ENCODE measurements around the gene CCDC17. TPM values are rescaled to one million over a fixed set of nuclear protein-coding genes. Genes with fewer than 3 reads are reported as not detected.

The CCDC17 gene
- total RNA-seq, 2 donors from 2014 or later: 0.39 to 0.52 TPM

- TF ChIP-seq CTCF (IDR thresholded peaks at IDR 0.05): no peak
- Histone ChIP-seq H3K9me3 (no peaks in the 10 kb centered on the region), H3K27me3 (no peaks in the 10 kb centered on the region), H3K4me3 (no peak overlapping the region), H3K36me3 (no peaks in the 10 kb centered on the region), H3K4me1 (peaks cover 0 to 48% of the 10 kb centered on the region in 2 donors), H3K27ac (no peak overlapping the region)
- DNase-seq (ENCODE audit: low spot score): no peak
These were observed 43.0 kb upstream of the CCDC17 start for GRCh38 chr1:45666836-45667235.

- no peak overlapping the region for H3K4me3 ChIP-seq
These were observed 36.5 kb upstream of the CCDC17 start for GRCh38 chr1:45660336-45660735.

DNA sequence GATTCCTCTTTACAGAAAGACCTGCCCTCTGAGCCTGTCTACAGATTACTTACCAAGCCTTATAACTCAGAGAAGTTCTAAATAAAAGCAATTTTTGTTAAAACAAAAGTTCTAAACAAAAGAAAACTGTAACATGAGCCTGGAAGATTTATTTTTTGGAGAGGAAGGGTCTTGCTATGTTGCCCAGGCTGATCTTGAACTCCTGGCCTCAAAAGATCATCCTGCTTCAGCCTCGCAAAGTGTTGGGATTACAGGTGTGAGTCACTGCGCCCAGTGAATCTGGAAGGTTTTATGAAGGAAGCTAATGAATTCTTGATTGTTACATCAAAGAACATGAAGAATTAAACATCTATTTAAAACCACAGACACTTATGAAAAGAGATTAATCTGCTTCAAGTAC is 35.4 kb upstream of the CCDC17 start:
- Histone ChIP-seq H3K27ac (no peak overlapping the region), H3K4me3 (no peak overlapping the region), H3K36me3 (peaks cover 60% of the 10 kb centered on the region), H3K9me3 (no peaks in the 10 kb centered on the region), H3K4me1 (peaks cover 0 to 6% of the 10 kb centered on the region in 2 donors), H3K27me3 (no peaks in the 10 kb centered on the region)
- no peak for DNase-seq (ENCODE audit: low spot score)
- no peak for TF ChIP-seq CTCF (IDR thresholded peaks at IDR 0.05)

More at GRCh38 chr1:45660336-45660735, 36.5 kb upstream of the CCDC17 start:
- Histone ChIP-seq H3K27me3 (no peaks in the 10 kb centered on the region), H3K27ac (no peak overlapping the region), H3K9me3 (no peaks in the 10 kb centered on the region), H3K4me1 (peaks cover 0 to 6% of the 10 kb centered on the region in 2 donors), H3K36me3 (peaks cover 50% of the 10 kb centered on the region)
- DNase-seq (ENCODE audit: low spot score): no peak
- no peak for TF ChIP-seq CTCF (IDR thresholded peaks at IDR 0.05)

- Histone ChIP-seq H3K36me3 (peaks cover 71% of the 10 kb centered on the region), H3K9me3 (no peaks in the 10 kb centered on the region), H3K27me3 (no peaks in the 10 kb centered on the region), H3K4me1 (peaks cover 0 to 6% of the 10 kb centered on the region in 2 donors), H3K4me3 (no peak overlapping the region), H3K27ac (no peak overlapping the region)
- no peak for DNase-seq (ENCODE audit: low spot score)
- no peak for TF ChIP-seq CTCF (IDR thresholded peaks at IDR 0.05)
These were observed 34.3 kb upstream of the CCDC17 start for GRCh38 chr1:45658171-45658570.

DNA sequence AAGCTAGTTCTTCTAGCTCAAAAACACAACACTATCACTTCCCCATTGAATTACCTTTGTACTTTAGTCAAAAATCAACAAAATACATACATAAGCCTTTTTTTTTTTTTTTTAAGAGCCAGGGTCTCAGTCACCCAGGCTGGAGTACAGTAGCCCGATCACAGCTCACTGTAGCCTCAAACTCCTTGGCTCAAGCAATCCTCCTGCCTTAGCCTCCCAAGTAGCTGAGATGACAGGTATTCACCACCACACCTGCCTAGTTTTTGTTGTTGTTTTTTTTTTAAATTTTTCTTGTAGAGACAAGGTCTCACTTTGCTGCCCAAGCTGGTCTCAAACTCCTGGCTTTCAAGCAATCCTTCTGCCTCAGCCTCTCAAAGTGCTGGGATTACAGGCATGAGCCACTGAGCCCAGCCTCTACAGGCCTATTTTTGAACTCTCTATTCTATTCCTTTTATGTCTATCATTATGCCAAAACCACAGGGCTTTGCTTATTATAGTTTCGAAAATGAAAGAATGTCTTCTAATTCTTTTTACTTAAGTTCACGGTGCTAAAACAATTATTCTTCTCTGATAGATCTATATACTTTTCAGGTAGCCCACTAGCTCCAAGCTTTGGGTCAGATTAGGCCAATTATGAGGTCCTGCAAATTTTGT is 32.8 kb upstream of the CCDC17 start:
- TF ChIP-seq CTCF (IDR thresholded peaks at IDR 0.05): no peak
- H3K4me3 ChIP-seq: no peak overlapping the region
- no peak for DNase-seq (ENCODE audit: low spot score)
- no peaks in the 10 kb centered on the region for H3K4me1 ChIP-seq
- no peaks in the 10 kb centered on the region for H3K27me3 ChIP-seq
- no peaks in the 10 kb centered on the region for H3K9me3 ChIP-seq
- peaks cover 84% of the 10 kb centered on the region for H3K36me3 ChIP-seq
- no peak overlapping the region for H3K27ac ChIP-seq

Measured in right atrium auricular region (tissue), 2 donors.